OCI-LY7 (cell line): Measurements from ENCODE around the gene TACC3.

Experiments used
- CTCF ChIP-seq: fragments of 200-600 bp; sonication (generic); conservative IDR thresholded peaks from 2 replicates; pipeline ENCODE4 v1.5.1; 2014; ENCODE audit warnings: mild to moderate bottlenecking, antibody characterized with exemption, low read length, moderate library complexity, mixed read lengths
- EZH2phosphoT487 ChIP-seq: fragments of 200-600 bp; sonication (generic); IDR thresholded peaks from 2 replicates; pipeline ENCODE4 v1.6.1; 2018; ENCODE audit warnings: low read depth, borderline replicate concordance, mild to moderate bottlenecking, mixed run types, antibody characterized with exemption, low read length, moderate library complexity, mixed read lengths

- TF ChIP-seq CTCF (no peak), EZH2phosphoT487 (no peak)
Observed at GRCh38 chr4:1725521-1725920, 4.2 kb downstream of the TACC3 start.
